T-helper 9 cell (primary cell): ENCODE data around the gene ZNF423.
"Not testable (repeated sequence)": the region's sequence is repeated elsewhere in the genome, so short reads cannot be mapped to it uniquely, and the experiment has no call there.

Experiments used
- DNase-seq: peaks from one replicate; pipeline ENCODE4 v3.0.0-alpha.2; 2020

The ZNF423 gene

GRCh38 chr16:49690778-49691177, 165.1 kb downstream of the ZNF423 start:
- no peak for DNase-seq

- DNase-seq: no peak
Observed at GRCh38 chr16:49688036-49688697, 167.7 kb downstream of the ZNF423 start.

- no peak for DNase-seq
Observed at GRCh38 chr16:49687476-49688002, 168.4 kb downstream of the ZNF423 start.

GRCh38 chr16:49684696-49685095, 171.2 kb downstream of the ZNF423 start:
- DNase-seq: no peak

- DNase-seq: no peak
Observed at GRCh38 chr16:49682577-49683165, 173.2 kb downstream of the ZNF423 start.

- DNase-seq: no peak
Observed at GRCh38 chr16:49681217-49681883, 174.6 kb downstream of the ZNF423 start.

- DNase-seq: no peak
Observed at GRCh38 chr16:49679095-49679494, 176.8 kb downstream of the ZNF423 start.

GRCh38 chr16:49677661-49678060, 178.3 kb downstream of the ZNF423 start:
- not testable (repeated sequence) for DNase-seq

- no peak for DNase-seq
Observed at GRCh38 chr16:49675413-49675812, 180.5 kb downstream of the ZNF423 start.

GRCh38 chr16:49674990-49675389, 180.9 kb downstream of the ZNF423 start:
- DNase-seq: no peak

- DNase-seq: no peak
Observed at GRCh38 chr16:49674351-49674851, 181.5 kb downstream of the ZNF423 start.

GRCh38 chr16:49673442-49673841, 182.5 kb downstream of the ZNF423 start:
- DNase-seq: no peak

GRCh38 chr16:49672753-49673152, 183.2 kb downstream of the ZNF423 start:
- DNase-seq: no peak

GRCh38 chr16:49671333-49671732, 184.6 kb downstream of the ZNF423 start:
- DNase-seq: no peak

GRCh38 chr16:49670627-49671026, 185.3 kb downstream of the ZNF423 start:
- no peak for DNase-seq

- DNase-seq: no peak
Observed at GRCh38 chr16:49665482-49666230, 190.3 kb downstream of the ZNF423 start.

- DNase-seq: no peak
Observed at GRCh38 chr16:49664221-49665215, 191.4 kb downstream of the ZNF423 start.

- DNase-seq: no peak
Observed at GRCh38 chr16:49663081-49664065, 192.5 kb downstream of the ZNF423 start.

- no peak for DNase-seq
Observed at GRCh38 chr16:49662569-49662968, 193.3 kb downstream of the ZNF423 start.

GRCh38 chr16:49661465-49662187, 194.3 kb downstream of the ZNF423 start:
- DNase-seq: no peak
